AG10803 (cell line): ENCODE measurements around the gene CYBC1.
A peak's percentile ranks its signal among the peaks of the same experiment; 100 is the strongest.
"Not testable (repeated sequence)": the region's sequence is repeated elsewhere in the genome, so short reads cannot be mapped to it uniquely, and the experiment has no call there.

Source experiments
- DNase-seq: peaks from one replicate; pipeline ENCODE4 v3.0.0; 2010; ENCODE audit warnings: low read depth
- H3K4me3 ChIP-seq: 2 replicates; pipeline ENCODE4 v1.5.1; 2011; ENCODE audit warnings: mild to moderate bottlenecking, low read length, control low read depth
- TF ChIP-seq, protein P1 (sequence below): conservative IDR thresholded peaks from 2 replicates; pipeline ENCODE4 v1.5.1; 2011; ENCODE audit warnings: mild to moderate bottlenecking, low read length, control low read depth, inconsistent platforms

CYBC1 gene

DNA sequence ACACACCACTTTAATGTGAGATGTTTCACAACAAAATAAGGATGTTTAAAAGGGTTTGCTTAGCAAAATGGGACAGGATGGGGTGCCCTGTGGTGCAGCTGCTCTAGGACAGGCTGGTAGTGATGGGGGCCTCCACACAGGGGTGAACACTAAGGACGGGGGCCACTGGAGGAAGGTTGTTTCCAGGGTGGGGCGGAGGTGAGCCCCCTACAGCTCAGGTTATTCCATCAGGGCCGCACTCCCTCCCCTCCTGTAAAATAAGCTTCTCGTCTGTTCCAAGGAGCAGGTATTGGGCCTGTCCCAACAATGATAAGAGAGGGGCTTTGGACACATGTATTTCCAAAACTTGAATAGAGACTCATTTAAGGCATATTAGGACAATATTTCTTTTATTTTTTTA, 34.3 kb downstream of the CYBC1 start:
- H3K4me3 ChIP-seq = no peak overlapping the region
- TF ChIP-seq, protein P1, sequence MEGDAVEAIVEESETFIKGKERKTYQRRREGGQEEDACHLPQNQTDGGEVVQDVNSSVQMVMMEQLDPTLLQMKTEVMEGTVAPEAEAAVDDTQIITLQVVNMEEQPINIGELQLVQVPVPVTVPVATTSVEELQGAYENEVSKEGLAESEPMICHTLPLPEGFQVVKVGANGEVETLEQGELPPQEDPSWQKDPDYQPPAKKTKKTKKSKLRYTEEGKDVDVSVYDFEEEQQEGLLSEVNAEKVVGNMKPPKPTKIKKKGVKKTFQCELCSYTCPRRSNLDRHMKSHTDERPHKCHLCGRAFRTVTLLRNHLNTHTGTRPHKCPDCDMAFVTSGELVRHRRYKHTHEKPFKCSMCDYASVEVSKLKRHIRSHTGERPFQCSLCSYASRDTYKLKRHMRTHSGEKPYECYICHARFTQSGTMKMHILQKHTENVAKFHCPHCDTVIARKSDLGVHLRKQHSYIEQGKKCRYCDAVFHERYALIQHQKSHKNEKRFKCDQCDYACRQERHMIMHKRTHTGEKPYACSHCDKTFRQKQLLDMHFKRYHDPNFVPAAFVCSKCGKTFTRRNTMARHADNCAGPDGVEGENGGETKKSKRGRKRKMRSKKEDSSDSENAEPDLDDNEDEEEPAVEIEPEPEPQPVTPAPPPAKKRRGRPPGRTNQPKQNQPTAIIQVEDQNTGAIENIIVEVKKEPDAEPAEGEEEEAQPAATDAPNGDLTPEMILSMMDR = no peak
- DNase-seq = no peak

- no peak for DNase-seq
- no peak overlapping the region for H3K4me3 ChIP-seq
- TF ChIP-seq, protein P1 = no peak
Measured at GRCh38 chr17:82415786-82416185, 34.8 kb downstream of the CYBC1 start.

- H3K4me3 ChIP-seq = no peak overlapping the region
- DNase-seq = no peak
- TF ChIP-seq, protein P1 = no peak
Measured at GRCh38 chr17:82415336-82415735, 35.2 kb downstream of the CYBC1 start.

- H3K4me3 ChIP-seq = no peak overlapping the region
- DNase-seq = peak; percentile 65
- TF ChIP-seq, protein P1 = peak; percentile 73
Measured at GRCh38 chr17:82414548-82415281, 35.8 kb downstream of the CYBC1 start.

DNA sequence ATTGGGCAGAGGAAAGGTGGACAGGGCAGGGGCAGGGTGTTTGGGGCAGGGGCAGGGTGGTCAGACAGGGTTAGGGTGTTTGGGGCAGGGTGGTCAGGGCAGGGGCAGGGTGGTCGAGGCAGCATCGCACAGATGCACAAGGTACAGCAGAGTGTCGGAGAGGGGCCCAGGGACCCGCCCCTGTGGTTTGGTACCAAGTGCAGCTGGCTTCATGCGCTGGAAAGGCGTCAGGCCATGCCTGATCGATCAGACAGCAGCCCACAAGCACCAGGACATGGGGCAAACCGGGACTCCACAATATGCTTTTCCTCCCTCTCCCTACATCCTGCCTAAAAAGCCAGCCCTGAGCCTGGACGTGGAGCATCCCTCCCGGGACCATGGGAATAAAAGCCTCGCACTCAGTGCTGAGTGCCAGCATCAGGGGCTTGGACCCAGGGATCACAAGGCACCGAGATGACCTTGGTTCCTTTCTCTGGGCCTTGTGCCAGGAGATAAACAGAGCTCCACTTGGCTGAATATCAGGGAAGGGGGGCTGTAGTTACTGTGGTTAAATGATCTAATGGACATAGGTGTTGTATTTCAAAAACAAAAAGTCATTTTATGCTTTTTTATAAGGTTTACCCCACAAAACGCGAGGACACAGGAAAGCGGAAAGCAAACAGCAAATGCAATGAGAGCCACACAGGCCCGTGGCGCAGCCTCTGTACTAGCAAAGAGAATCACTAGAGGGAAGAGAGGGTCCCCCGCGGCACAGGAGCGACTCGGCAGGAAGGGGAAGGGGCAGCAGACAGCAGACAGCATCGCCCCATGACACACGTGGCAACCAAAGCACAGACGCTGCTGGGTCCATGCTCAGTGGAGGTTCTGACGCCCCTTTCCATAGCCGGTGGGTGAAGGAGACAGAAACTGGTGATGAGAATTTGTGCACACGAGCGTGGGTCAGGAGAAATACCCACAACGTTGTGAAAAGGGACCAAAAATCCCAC, 37.7 kb downstream of the CYBC1 start:
- TF ChIP-seq, protein P1 = no peak
- DNase-seq = no peak
- no peak overlapping the region for H3K4me3 ChIP-seq

DNA sequence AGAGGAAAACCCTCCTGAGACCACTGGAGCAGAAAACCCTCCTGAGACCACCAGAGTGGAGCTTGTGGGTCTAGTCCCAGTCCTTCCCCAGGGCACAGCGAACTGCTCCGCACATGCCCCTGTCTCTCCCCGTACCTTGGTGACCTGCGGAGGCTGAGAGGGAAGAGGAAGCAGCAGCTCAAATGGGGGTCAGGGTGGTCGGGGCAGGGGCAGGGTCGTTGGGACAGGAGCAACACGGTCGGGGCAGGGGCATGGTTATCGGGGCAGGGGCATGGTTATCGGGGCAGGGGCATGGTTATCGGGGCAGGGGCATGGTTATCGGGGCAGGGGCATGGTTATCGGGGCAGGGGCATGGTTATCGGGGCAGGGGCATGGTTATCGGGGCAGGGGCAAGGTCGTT, 38.5 kb downstream of the CYBC1 start:
- H3K4me3 ChIP-seq, DNase-seq: not testable (repeated sequence)

GRCh38 chr17:82411396-82412053, 39.0 kb downstream of the CYBC1 start:
- DNase-seq = no peak
- TF ChIP-seq, protein P1 = no peak
- H3K4me3 ChIP-seq = no peak overlapping the region
